ENCODE measurements around the gene SMIM14. TPM values are rescaled to one million over a fixed set of nuclear protein-coding genes. Genes with fewer than 3 reads are reported as not detected.
"Not testable (repeated sequence)": the region's sequence is repeated elsewhere in the genome, so short reads cannot be mapped to it uniquely, and the experiment has no call there.

SMIM14 gene
- total RNA-seq, 1 experiment from 2014 or later: 1.8 TPM

GRCh38 chr4:39533541-39533940 lies 105.1 kb downstream of the SMIM14 start:
- no peak for DNase-seq (ENCODE audit: low read depth)

DNA sequence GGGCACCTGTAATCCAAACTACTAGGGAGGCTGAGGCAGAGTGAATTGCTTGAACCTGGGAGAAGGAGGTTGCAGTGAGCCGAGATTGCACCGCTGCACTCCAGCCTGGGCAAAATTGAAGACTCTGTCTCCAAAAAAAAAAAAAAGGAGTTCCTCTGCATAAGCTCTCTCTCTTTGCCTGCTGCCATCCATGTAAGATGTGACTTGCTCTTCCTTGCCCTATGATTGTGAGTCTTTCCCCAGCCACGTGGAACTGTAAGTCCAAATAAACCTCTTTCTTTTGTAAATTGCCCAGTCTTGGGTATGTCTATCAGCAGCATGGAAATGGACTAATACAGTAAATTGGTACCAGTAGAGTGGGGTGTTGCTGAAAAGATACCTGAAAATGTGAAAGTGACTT lies 106.4 kb downstream of the SMIM14 start:
- not testable (repeated sequence) for DNase-seq (ENCODE audit: low read depth)

GRCh38 chr4:39530682-39531081 lies 108.0 kb downstream of the SMIM14 start:
- no peak for DNase-seq (ENCODE audit: low read depth)

GRCh38 chr4:39529534-39529933 lies 109.1 kb downstream of the SMIM14 start:
- no peak for DNase-seq (ENCODE audit: low read depth)

GRCh38 chr4:39528061-39528465 lies 110.6 kb downstream of the SMIM14 start:
- no peak for DNase-seq (ENCODE audit: low read depth)

DNA sequence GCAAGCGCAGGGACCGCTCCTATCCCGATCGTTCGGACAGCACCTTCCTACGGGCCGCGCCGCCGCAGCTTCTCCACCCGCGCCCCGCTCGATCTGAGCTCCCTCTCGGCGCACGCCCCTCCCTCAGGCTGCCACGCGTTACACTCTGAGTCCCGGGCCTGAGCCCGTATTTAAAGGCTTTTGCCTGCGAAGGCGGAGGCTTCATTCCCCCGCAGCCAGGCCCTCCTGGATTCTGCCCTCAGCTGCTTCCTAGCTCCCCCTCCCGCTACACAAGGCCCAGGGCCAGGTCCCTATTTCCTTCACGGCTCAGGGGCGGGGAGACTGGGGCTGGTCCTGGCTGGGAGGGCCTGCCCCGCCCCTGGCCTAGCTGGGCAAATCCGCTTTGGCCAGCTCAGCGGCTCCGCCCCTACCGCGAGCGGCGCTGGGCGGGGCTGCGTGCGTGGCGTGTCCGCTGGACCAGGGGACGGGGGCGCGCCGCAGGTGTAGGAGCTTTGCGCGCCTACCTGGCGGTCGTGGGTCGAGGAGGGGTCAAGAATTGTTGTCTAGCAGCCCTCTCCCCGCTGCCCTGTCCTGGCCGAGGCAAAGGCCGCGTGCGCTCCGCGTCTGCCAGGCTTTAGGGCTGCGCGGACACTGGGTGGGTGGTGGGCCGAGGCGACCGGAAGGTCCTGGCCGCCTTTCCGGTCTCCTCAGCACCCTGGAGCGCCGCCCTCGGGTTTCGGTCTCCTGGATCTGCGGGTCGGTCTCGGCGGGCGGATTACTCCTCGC lies 111.2 kb downstream of the SMIM14 start, which contains the start of gene UGDH:
UGDH (minus strand) TSS at position 144 of the 765 bp plus-strand sequence. CDS start 5,927 bp downstream, outside the sequence.
- DNase-seq (ENCODE audit: low read depth): peak; percentile 96

- DNase-seq (ENCODE audit: low read depth): no peak
Measured at GRCh38 chr4:39526765-39527295, 111.8 kb downstream of the SMIM14 start.

DNA sequence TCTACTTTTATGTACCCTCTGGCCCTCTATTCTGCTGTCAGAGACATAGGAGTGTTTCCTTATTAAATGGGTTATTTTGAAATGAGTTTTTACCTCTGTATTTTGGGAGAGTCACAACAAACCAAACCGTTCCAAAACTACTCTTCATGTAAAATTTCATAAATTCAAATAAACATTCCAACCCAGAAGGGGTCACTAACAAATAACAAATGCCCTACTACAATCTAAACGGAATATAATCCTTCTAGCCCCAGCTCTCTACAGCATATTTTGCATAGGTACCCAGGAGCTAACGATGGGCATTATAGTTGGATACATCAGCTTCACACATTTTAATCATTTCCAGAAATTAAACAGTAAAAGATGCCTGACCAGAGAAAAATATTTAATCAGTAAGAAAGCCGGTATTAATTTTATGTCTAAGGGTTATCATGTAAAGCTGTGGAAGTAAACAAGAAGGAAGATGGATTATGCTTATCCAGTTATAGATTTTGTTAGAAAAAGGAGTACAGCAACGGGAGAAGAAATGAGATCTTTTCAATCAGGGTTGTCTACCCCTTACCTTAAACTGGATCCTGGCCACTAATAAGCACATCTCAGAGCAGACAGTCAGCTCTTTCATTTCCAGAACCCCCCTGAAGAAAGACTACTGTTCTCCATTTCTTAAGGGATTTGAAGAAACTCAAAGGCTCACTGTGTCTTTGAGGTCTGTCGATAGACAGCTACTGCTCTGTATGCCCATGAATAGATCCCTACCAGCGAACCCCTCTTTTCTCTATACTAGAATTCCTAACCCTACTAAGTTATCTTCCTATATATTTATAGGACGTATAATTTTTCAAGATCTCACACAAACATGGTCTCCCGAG lies 112.6 kb downstream of the SMIM14 start:
- no peak for DNase-seq (ENCODE audit: low read depth)

GRCh38 chr4:39524161-39524957 lies 114.3 kb downstream of the SMIM14 start:
- no peak for DNase-seq (ENCODE audit: low read depth)

DNA sequence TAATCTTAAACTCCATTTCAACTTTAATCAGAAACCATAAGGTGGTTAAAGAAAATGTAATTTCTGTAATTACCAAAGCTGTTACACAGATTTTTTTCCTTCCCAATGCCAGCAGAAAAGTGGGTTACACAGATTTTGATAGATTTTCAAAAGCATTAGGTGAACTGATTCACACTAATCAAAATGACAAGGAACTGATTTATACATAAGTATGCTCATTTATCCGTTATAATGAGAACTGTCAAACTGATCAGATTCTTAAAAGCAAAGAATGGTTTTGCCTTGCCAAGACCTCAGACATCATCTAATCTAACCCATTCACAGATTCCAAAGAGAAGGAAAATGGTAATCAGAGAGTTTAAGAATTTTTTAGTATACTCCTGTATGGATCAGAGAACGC lies 116.6 kb downstream of the SMIM14 start:
- DNase-seq (ENCODE audit: low read depth): no peak

GRCh38 chr4:39521253-39521919 lies 117.3 kb downstream of the SMIM14 start:
- no peak for DNase-seq (ENCODE audit: low read depth)

DNA sequence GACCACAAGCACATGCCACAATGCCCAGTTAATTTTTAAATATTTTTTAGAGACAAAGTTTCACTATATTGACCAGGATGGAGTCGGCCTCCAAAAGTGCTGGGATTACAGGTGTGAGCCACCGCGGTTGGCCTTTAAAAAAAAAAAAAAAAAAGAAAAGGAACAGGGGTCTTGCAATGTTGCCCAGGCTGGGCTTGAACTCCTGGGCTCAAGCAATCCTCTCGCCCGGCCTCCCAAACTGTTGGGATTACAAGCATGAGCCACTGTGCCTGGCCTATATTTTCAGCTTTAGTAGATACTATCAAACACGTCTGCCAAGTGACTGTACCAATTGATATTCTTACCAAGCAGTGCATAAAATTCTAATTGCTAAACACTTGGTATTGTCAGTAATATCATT lies 120.2 kb downstream of the SMIM14 start:
- DNase-seq (ENCODE audit: low read depth): no peak

DNA sequence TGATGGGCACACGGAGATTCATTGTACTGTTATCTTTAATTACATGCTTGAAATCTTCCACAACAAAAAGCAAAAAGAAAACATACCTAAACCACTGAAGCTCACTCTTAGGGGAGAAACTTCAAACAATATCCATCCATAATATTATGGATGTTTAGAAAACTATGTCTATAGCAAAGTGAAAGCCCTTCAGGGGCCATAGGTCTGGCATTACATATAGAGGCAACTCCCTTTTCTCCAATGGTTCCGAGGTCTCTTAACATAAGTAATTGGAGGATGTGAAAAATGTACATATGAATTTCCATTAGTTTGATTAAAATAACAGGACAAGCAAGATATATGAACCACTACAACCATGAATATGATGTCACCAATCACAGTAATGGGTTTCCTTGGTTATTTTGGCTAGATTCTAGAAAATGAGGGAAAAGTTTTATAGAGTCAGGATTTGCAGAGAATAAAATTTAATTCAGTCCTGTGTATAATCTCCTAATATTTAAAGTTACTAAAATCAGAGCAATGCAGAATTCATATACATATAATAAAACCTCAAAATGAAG lies 122.2 kb downstream of the SMIM14 start:
- DNase-seq (ENCODE audit: low read depth): no peak

DNA sequence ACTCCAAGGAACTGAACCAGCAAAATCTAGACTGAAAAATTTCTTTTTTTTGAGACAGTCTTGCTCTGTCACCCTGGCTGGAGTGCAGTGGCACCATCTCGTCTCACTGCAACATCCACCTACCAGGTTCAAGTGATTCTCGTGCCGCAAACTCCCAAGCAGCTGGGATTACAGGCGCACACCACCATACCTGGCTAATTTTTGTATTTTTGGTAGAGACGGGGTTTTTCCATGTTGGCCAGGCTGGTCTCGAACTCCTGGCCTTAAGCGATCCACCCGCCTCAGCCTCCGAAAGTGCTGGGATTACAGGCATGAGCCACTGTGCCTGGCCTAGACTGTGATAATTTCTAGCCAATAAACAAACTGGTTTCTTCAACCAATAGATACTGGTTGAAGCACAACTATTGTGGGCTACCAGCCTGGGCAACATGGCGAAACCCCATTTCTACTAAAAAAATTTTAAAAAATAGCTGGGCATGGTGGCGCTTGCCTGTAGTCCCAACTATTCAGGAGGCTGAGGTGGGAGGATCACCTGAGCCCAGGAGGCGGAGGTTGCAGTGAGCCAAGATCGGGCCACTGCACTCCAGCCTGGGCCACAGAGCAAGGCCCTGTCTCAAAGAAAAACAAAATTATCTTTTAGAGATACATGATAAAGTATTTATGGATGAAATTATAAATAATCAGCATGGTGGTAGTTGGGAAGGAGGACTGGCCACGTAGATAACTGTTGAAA lies 122.8 kb downstream of the SMIM14 start:
- not testable (repeated sequence) for DNase-seq (ENCODE audit: low read depth)

DNA sequence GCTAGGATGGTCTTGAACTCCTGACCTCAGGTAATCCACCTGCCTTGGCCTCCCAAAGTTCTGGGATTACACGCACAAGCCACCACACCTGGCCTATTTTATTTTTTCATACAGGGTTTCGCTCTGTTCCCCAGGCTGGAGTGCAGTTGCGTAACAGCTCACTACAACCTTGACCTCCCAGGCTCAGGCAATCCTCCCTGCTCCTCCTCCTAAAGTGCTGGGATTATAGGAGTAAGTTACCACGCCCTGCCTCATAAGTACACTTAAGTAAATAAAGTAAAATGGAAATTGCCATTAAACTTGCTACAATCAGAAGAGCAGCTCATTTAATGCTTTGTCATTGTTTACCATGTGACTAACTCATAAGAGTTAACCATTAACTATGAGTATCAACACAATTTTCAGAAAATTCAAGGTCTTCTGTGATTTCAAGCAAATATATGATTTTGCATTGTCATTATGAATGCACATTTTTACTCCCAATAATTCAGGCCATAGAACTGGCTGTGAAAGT lies 123.7 kb downstream of the SMIM14 start:
- no peak for DNase-seq (ENCODE audit: low read depth)

- not testable (repeated sequence) for DNase-seq (ENCODE audit: low read depth)
Measured at GRCh38 chr4:39514266-39514665, 124.4 kb downstream of the SMIM14 start.

DNA sequence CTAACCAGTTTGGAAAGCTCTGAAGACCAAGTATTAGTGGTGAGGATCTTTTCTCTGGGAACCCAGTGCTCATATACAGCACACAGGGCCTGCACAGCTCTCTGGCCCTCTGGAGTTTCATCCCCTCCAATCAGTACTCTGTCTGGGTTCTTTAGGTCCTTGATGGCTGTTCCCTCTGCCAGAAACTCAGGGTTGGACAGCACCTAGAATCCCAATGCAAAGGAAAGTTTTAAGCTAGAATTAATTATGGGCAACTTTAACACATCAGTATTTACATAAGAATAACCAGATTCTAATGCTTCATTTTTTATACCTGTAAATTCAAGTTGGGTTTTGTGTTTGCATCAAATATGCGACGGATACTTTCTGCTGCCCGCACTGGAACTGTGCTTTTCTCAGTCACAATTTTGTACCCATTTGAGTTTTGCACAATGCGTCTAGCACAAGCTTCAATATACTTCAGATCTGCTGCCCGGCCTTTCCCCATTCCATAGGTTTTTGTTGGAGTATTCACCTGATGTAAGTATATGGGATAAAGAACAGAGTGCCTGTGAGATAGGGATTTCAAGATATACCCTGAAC lies 128.2 kb downstream of the SMIM14 start:
- DNase-seq (ENCODE audit: low read depth): no peak

DNA sequence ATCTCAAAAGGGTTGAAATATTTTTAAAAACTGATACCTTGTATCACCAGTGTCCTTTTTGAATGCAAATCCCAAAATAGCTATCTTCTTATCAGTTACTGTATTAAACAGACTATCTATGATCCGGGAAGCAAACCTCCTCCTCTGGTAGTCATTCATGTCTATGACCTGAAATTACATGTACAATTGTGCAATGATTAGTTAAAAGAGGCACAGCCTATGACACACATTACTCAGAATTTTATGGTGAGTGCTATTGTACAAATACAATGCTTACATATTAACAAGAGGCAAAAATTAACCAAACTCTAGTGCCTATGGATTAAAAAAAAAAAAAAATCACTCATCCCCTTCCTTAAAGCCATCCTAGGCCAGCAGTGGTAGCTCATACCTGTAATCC lies 133.1 kb downstream of the SMIM14 start:
- DNase-seq (ENCODE audit: low read depth): no peak

- DNase-seq (ENCODE audit: low read depth): no peak
Measured at GRCh38 chr4:39504538-39504937, 134.1 kb downstream of the SMIM14 start.

All from HT1080 (cell line).